Measurements from ENCODE around the gene PCNP.
"Not testable (repeated sequence)": the region's sequence is repeated elsewhere in the genome, so short reads cannot be mapped to it uniquely, and the experiment has no call there.

- TF ChIP-seq EZH2phosphoT487 (IDR thresholded peaks at IDR 0.05; ENCODE audit: insufficient read depth, low read depth); EZH2 (IDR thresholded peaks at IDR 0.05; ENCODE audit: insufficient read depth, poor library complexity, severe bottlenecking): not testable (repeated sequence)
Measured at GRCh38 chr3:101613014-101613413, 39.0 kb downstream of the PCNP start.

Data from GM23248 (cell line).